Suppressor macrophage (primary cell): Measurements from ENCODE around the gene CACNA1I.

Experiments used
- DNase-seq, 4 experiments: peaks; one replicate each; pipeline ENCODE4 v3.0.0-alpha.2; 2020 to 2022

The CACNA1I gene

DNA sequence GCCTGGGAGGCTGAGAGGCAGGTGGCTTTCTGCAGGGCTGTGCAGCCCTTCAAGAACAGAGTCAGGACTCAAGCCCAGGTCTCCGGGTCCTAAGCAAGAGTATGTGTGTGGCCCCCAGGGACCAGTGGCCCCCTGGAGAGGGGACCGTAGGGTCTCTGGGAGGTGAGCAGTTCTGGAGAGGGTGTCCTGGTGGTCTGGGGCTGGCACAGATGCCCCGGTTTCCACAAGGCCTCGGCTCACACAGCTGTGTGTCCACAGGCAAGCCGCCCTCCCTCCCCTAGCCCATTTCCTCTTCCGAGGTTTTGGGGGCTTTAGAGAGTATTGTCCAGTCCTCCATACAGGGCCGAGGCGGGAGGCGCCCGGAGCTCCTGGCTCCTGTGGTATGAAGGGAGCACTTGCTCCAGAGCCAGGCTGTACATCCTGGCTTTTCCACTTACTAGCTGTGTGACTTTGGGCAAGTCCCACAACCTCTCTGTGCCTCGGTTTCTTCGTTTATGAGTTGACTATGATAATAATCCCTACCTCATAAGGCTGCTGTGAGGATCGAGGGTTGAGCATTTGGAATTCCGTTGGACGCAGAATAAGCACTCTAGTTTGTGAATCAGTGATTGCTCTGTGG lies 34.6 kb upstream of the CACNA1I start:
- no peak for DNase-seq

DNA sequence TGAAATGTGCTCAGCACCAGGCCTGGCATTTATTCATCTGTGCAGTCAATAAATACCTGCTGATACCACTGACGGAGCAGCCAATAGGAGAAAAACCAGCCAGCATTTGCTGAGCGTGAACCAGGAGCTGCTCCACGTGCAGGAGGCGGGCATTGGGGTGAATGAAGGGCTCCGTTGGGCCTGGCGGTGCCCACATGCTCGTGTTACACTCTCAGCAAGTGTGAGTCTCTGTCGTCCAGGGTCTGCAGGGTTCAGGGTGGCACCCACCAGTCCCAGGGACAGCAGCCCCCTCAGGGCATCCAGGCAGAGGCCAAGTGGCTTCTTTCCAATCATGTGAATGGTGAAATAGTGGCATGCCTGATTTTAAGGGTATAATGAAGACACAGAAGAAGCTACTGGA lies 33.8 kb upstream of the CACNA1I start:
- no peak for DNase-seq

DNA sequence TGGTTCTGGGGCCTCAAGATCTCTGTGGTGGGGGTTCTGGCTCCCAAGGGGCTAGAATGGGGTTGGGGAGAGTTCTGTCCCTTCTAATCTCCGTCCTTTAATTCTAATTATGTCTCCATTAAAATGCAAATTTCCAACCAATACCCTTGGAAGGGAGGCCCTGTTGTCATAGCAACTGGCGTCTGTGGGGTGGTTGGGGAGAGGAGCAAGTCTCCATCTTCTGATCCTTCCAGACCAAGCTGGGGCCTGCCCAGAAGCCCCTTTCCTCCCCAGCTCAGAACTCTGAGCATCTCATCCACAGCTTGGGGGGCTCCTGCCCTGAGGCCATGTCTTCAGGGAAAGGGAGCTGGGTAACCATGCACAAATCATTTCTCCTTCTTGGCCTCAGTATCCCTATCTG lies 32.6 kb upstream of the CACNA1I start:
- no peak for DNase-seq

GRCh38 chr22:39543095-39543494 lies 27.5 kb upstream of the CACNA1I start:
- peak in 1 of 4 experiments; percentile 46 for DNase-seq

GRCh38 chr22:39545386-39546365 lies 24.9 kb upstream of the CACNA1I start:
- DNase-seq, result peak; percentile 36 to 82 (median 66)

DNA sequence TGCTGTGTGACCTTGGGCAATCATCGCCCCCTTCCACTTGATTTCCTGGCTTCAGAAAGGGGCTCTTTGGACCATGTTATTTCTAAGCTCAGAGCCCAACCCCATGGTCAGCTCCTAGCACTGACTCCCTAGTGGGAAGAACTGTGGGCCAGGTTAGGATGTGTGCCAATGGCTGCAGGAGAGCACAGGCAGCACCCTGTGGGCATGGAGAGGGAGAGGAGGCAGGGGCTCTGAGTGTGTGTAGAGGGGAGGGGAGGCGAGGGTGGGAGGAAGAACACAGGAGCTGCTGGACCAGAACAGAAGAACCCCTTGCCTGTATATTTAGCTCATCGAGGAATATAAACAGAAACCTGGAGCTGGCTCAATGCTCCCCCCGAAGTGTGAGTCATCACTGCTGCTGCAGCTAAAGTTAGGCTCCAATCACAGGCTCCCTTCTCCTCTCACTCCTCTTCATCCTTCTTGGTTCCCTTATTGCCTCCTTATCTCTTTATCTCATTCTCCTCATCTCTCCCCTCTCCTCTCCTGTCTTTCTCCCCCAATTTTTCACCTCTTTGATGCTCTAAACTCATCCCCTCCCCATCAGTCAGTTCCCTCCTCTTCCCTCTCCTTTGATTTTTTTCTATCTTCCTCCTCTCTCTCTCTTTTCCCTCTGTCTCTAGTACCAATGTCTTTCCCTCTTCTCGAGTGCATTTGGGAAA lies 23.5 kb upstream of the CACNA1I start:
- no peak for DNase-seq

- no peak for DNase-seq
Observed at GRCh38 chr22:39547587-39547947, 23.0 kb upstream of the CACNA1I start.

GRCh38 chr22:39553429-39553828 lies 17.1 kb upstream of the CACNA1I start:
- DNase-seq, result no peak

DNA sequence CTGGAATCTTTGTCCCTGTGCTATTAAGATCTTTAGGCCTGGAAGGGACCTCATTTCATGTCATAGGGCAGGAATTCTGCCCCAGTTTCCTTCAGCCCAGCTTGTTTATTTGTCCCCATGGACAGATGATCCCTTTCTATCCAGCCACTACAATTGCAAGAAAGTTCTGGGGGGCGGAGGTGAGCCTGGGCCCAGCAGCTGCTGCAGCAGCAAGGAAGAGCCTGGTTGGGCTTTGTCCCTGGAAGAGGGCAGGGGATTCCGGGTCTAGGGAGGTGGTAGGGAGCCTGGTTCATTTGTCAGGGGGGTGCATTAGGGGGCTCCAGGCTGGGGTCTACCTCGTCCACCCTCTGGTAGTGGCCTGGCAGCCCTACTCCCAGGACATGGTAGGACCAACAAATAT lies 16.4 kb upstream of the CACNA1I start:
- no peak for DNase-seq

DNA sequence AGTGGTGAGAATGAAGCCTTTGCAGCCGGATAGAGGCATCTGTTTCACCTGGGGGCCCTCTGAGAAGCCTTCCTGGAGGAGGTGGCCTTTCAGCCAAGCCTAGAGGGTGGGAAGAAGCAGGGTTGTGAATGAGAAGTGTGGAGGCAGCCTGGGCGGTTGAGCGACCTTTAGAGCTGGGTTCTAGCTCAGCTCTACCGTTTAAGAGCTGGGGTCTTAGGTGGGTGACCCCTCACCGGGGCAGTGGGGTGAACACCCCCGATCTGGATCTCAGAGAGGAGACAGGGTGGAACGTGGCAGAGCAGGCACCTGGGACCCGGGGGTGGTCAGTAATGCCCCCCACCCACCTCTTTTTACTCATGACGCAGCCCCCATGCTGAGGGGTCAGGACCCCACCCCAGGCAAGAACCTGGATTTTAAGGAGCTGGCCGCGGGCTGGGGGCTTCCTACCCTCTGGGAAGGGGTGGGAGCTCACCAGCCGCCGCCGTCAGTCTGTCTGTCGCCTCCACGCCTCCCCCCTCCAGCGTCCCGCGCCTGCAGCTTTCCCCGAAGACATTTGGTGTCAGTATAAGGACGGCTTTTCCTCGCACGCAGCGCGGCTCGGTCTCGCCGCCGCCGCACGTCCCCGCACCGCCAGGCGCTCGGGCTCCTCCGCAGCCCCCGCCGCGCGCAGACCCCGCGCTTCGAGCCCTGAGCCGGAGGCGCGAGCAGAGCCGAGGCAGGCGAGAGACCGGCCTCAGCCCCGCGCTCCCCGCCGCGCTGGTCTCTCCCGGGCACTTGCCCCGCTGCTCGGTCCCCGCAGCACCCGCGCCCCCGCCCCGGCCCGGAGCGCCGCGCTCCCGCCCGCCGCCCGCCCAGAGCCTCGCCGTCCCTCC lies 13.3 kb upstream of the CACNA1I start:
- DNase-seq, result no peak

GRCh38 chr22:39558254-39558727 lies 12.3 kb upstream of the CACNA1I start:
- no peak for DNase-seq

GRCh38 chr22:39558950-39559349 lies 11.6 kb upstream of the CACNA1I start:
- no peak for DNase-seq

DNA sequence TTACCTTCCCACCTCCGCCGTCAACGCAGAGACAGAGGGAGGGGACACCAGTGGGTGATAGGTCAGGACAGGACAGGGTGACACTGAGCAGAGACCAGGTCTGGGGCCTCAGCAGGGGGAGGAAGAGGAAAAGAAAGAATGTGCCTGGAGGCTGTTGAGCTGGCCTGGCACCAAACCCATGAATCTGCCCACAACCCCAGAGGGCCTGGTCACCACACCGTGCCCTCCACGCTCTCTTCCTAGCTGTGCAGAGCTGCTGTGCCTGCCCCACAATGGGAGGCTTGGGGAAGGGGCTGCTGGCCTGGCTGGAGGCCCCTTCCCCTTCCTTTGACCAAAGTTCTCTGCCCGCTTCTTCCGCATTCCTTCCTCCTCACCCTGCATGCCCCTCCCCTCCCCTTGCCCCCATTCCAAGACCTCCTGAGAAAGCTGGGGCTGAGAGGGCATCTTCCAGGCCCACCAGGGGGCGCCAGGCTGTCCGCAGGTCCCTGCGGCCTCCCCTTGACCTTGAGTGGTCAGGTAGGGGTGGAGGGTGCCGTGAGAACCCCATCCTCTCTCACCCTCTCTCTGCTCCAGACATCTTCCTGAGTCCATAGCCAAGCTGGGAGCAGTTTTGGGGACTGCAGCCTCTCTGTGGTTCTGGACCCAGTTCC lies 11.0 kb upstream of the CACNA1I start:
- DNase-seq, result peak in 2 of 4 experiments; percentile 27 to 49

DNA sequence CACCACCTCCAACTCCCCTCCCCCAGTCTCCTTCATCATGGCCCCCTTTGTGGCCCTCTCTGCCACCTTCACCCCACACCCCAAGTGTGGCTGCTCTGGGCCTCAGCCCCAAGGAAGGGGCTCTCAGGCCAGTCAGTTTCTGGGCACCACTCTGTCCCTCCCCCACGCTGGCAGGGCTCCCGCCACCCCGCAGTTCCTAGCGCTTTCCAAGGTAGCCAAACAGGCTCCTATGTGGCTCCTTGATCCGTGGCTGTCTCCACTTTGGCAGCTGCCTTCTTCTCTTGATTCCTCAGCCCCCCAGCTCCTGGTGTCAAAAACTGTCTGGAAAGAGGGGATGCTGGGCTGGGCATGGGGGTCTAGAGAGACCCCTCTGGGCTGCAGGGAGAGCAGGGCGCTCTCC lies 10.4 kb upstream of the CACNA1I start:
- DNase-seq, result no peak

DNA sequence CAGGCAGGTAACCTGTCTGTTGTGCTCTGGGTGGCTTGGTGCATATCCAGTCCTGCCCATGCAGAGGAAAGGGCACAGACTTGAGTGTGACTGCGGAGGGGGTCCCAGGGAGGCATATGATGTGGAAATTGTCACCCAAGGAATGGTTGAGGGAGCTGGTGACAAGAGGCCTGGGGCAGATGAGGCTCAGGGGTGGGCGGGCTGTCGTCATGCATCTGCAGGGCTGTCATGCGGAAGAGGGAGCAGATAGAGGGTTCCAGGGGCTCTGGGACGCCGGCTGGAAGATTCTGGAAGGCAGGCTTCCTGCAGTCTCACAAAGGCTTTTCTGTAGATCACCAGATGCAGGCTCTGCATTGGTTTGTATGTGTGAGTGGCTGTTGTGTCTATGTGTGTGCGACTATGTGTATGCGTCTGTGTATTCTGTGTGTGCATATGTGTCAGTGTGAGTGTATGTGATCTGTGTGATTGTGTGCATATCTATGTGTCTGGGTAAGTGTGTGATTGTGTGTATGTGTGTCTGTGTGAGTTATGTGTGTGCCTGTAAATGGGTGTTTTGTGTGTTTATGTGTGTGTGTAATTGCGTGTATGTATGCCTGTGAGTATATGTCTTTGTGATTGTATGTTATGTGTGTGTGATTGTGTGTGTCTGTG lies 7.6 kb upstream of the CACNA1I start:
- no peak for DNase-seq

DNA sequence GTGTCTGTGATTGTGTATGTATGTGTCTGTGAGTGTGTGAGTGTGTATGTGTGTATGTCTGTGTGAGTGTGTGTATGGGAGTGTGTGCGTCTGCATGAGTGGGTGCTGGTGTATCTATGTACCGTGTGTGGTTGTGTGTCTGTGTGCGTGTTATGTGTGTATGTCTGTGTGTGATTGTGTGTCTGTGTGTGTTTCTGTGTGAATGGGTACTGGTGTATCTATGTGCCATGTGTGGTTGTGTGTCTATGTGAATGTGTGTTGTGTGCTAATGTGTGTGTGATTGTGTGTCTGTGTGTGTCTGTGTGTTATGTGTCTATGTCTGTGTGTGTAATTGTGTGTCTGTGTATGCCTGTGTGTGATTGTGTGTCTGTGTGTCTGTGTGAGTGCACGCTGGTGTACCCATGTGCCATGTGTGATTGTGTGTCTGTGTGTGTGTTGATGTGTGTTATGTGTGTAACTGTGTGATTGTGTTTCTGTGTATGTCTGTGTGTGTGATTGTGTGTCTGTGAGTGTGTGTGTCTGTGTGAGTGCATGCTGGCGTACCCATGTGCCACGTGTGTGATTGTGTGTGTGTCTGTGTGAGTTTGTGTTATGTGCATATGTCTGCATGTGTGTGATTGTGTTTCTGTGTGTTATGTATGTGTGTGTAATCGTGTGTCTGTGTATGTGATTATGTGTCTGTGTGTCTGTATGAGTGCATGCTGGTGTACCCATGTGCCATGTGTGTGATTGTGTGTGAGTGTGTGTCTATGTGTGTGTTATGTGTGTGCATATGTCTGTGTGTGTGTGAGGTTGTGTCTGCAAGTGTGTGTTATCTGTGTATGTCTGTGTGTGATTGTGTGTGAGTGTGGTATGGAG lies 6.8 kb upstream of the CACNA1I start:
- DNase-seq, result no peak

- DNase-seq, result no peak
Observed at GRCh38 chr22:39565414-39565944, 5.1 kb upstream of the CACNA1I start.

DNA sequence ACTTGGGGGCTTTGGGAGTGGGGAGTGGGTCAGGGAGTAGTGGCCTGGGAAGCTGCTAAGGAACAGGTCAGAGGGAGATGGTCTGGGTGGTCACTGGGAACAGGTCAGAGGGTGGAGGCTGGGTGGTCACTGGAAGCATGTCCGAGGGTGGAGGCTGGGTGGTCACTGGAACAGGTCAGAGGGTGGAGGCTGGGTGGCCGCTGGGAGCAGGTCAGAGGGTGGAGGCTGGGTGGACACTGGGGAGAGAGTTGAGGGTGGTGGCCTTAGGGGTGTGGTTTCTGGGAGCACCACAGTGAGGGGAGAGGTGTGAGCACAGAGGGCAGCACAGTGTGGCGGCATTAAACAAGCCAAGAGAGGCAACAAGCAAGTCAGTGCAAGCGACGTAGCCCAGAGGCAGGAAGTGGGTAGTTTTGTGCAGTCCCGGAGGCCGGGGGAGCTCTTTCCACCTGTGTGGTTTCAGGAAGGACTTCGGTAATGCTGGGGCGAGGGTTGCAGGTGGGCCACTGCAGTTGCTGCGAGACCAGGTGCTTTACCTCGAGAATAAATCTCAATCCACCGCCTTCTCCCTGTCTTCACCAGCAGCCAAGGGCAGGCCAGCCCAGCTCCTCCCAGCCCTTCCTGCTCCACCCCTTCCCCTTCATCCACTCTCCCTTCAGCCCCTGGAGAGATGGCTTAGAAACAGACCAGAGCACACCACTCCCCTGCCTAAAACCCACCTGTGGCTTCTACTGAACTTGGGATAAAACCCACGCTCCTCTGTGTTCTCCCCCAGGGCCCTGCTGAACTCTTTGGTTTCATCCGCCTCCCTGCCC lies 3.2 kb upstream of the CACNA1I start:
- no peak for DNase-seq
